ENCODE results near the gene ACVRL1.
A peak's percentile ranks its signal among the peaks of the same experiment; 100 is the strongest.

DNA sequence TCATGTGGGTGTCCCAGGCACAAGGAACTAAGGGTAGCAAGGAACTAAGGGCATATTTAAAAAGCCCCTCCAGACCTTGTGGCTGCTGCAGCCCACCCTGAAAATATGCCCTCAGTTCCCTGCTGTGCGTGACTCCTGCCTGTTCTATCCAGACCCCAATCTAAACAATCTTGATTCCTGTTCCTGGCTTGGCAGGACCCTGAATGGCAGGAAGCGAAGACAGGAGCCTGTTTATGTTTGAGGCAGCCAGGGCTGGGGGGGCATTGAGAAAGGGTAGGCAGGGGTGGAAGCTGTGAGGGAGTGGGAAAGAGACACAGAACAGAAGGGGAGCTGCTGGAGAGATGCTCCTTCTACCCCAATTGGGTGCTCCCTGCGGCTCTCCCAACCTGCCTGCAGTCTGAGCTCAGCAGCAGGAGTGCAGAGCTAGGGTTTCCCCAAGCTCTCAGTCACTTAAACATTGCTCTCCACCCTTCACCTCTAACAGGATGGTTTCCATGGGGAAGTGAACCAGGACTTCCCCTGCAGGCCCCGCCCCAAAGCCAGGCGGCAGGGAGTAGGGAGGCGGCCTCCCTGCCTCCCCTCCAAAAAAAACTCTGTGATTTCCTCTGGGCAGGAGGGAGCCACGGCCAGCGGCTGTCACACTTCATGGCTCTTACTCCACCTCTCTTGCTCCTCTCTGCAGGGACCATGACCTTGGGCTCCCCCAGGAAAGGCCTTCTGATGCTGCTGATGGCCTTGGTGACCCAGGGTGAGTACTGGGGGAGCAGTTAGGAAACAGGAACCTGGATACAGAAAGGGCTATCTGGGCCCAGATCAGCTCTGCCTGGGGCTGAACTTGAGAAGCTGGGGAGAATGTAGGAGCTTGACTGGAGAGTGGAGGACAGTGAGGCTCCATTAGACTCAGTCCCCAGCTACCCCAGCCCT is 4.7 kb downstream of the ACVRL1 start:
- no peak for TF ChIP-seq SMAD1 (IDR thresholded peaks at IDR 0.05; ENCODE audit: low read depth, low read length, partially characterized antibody)
- TF ChIP-seq, protein P1, sequence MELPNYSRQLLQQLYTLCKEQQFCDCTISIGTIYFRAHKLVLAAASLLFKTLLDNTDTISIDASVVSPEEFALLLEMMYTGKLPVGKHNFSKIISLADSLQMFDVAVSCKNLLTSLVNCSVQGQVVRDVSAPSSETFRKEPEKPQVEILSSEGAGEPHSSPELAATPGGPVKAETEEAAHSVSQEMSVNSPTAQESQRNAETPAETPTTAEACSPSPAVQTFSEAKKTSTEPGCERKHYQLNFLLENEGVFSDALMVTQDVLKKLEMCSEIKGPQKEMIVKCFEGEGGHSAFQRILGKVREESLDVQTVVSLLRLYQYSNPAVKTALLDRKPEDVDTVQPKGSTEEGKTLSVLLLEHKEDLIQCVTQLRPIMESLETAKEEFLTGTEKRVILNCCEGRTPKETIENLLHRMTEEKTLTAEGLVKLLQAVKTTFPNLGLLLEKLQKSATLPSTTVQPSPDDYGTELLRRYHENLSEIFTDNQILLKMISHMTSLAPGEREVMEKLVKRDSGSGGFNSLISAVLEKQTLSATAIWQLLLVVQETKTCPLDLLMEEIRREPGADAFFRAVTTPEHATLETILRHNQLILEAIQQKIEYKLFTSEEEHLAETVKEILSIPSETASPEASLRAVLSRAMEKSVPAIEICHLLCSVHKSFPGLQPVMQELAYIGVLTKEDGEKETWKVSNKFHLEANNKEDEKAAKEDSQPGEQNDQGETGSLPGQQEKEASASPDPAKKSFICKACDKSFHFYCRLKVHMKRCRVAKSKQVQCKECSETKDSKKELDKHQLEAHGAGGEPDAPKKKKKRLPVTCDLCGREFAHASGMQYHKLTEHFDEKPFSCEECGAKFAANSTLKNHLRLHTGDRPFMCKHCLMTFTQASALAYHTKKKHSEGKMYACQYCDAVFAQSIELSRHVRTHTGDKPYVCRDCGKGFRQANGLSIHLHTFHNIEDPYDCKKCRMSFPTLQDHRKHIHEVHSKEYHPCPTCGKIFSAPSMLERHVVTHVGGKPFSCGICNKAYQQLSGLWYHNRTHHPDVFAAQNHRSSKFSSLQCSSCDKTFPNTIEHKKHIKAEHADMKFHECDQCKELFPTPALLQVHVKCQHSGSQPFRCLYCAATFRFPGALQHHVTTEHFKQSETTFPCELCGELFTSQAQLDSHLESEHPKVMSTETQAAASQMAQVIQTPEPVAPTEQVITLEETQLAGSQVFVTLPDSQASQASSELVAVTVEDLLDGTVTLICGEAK (IDR thresholded peaks at IDR 0.05): no peak; the same call in 1 of the 2 replicates
- TF ChIP-seq, protein P1 (CRISPR knock-in tag; IDR thresholded peaks at IDR 0.05): no peak
- no peak for TF ChIP-seq ZFP30 (CRISPR knock-in tag; IDR thresholded peaks at IDR 0.05; ENCODE audit: borderline replicate concordance)
- no peak for TF ChIP-seq CREB1 (IDR thresholded peaks at IDR 0.05)
- TF ChIP-seq CREB1 (CRISPR knock-in tag; IDR thresholded peaks at IDR 0.05): no peak
- TF ChIP-seq, protein P2, sequence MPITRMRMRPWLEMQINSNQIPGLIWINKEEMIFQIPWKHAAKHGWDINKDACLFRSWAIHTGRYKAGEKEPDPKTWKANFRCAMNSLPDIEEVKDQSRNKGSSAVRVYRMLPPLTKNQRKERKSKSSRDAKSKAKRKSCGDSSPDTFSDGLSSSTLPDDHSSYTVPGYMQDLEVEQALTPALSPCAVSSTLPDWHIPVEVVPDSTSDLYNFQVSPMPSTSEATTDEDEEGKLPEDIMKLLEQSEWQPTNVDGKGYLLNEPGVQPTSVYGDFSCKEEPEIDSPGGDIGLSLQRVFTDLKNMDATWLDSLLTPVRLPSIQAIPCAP (CRISPR knock-in tag; IDR thresholded peaks at IDR 0.05; ENCODE audit: borderline replicate concordance): no peak
- TF ChIP-seq ZNF263 (CRISPR knock-in tag; IDR thresholded peaks at IDR 0.05; ENCODE audit: borderline replicate concordance): peak; percentile 5; the same call in 1 of the 2 replicates
- TF ChIP-seq MAFF (IDR thresholded peaks at IDR 0.05; ENCODE audit: low read length): no peak
- no peak for TF ChIP-seq BRF1 (IDR thresholded peaks at IDR 0.05; ENCODE audit: borderline replicate concordance, extremely low read depth, insufficient read length)
- no peak for TF ChIP-seq HOMEZ (CRISPR knock-in tag; IDR thresholded peaks at IDR 0.05)
- peak; percentile 33; the same call in 1 of the 2 replicates for TF ChIP-seq MTA3 (IDR thresholded peaks at IDR 0.05; ENCODE audit: borderline replicate concordance)
- no peak for TF ChIP-seq GABPB2 (CRISPR knock-in tag; conservative IDR thresholded peaks at IDR 0.05)
